ENCODE results near the gene AGBL4.

- no peak for TF ChIP-seq CTCF (conservative IDR thresholded peaks at IDR 0.05; ENCODE audit: low read depth, low read length)
- no peak for TF ChIP-seq EZH2phosphoT487 (IDR thresholded peaks at IDR 0.05; ENCODE audit: borderline replicate concordance, low read length)
Observed at GRCh38 chr1:48679859-48680258, 1343.9 kb downstream of the AGBL4 start.
